ENCODE results near the gene MAD1L1.
"Not testable (repeated sequence)": the region's sequence is repeated elsewhere in the genome, so short reads cannot be mapped to it uniquely, and the experiment has no call there.

Gene MAD1L1

GRCh38 chr7:1818575-1819258 is 414.0 kb downstream of the MAD1L1 start:
- no peak for DNase-seq

- DNase-seq: no peak
Observed at GRCh38 chr7:1817061-1817712, 415.6 kb downstream of the MAD1L1 start.

DNA sequence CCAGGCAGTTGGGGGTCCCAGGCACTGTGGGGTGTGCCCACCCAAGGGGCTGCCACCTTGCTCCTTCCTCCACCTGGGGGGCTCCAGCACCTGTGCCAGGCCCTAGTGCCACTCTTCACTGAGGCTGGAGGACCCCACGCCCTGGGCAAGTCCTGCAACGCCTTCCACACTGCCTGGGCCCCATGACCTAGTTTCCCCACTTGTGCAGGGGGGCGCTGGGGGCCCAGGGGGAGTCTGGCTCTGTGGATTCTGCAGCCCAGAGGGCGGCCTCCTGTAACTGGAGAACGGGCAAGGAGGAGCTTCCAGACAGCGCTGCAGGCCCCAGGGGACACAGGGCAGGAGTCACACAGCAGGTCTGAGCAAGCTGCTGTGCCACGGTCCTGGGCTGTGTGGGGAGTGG is 416.3 kb downstream of the MAD1L1 start:
- not testable (repeated sequence) for DNase-seq

GRCh38 chr7:1815551-1816281 is 417.0 kb downstream of the MAD1L1 start:
- DNase-seq: not testable (repeated sequence)

DNA sequence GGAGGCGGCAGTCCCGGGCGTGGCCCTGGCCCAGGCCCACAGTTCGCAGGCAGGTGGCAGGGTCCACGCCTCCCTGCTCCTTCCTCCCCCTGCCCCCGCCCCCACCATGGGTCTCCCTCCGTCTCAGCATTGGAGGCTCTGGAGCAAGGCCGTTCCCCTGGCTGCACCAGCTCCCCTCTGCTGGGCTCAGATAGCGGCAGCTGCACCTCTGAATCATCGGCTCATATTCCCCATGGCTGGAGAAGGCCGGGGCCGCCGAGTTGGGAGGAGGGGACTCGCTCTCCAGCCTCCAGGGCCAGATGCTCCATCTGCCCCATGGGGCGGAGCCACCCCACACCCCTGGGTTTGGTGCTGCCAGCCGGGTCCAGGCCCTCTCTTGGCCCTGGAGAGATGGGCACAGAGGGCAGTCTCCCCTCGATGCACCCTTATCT is 417.7 kb downstream of the MAD1L1 start:
- DNase-seq: no peak

GRCh38 chr7:1814089-1814811 is 418.5 kb downstream of the MAD1L1 start:
- DNase-seq: no peak

- no peak for DNase-seq
Observed at GRCh38 chr7:1813394-1814088, 419.2 kb downstream of the MAD1L1 start.

- DNase-seq: peak; percentile 70
Observed at GRCh38 chr7:1812509-1813393, 420.0 kb downstream of the MAD1L1 start.

GRCh38 chr7:1811850-1812508 is 420.8 kb downstream of the MAD1L1 start:
- no peak for DNase-seq

- DNase-seq: no peak
Observed at GRCh38 chr7:1810961-1811849, 421.5 kb downstream of the MAD1L1 start.

DNA sequence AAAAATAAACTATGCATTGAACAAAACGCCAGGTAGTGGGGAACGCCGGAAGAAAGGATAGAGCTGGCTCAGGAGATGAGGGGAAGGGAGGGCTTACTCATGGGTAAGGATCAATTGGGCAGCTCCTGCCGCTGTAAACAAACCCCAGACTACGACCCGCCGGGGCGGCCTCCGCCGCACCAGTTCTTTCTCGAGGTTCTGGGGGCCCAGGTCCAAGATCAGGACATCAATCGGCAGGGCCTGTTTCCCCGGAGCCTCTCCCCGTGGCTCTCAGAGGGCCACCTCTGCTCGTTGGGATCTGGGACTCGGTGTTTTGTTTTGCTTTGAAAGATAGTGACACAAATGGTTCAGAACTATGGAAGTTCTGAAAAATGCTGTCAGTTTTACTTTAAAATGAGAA is 422.2 kb downstream of the MAD1L1 start:
- DNase-seq: no peak

DNA sequence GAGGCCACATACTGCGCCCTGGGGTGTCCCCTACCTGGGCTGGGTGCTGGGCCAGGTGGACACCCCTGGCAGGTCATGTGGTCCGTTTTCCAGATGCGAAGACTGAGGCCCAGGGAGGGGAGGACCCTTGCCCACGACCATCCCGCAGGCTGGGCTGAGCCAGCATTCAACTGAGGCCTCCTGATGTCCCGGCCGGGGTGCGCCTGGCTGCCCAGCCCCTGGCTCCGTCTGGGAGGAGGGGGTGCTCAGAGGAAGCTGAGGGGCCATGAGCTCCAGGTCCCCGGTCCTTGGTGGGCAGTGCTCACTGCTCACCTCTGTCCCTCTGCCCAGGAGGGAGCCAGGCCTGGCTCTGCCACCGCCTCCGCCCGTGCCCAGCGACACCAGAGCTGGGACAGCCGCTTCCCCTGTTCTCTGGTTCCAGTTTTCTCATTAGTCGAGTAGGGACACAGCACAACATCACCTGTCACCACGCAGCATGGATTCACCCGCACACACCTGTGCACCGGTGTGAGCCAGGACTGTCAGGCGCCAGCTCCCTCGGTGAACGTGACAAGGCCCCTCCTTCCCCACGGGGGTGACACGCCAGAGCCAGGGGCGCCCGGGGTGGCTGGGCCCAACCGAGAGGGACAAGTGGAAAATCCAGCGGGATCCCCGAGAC is 423.0 kb downstream of the MAD1L1 start:
- no peak for DNase-seq

GRCh38 chr7:1809070-1809469 is 423.7 kb downstream of the MAD1L1 start:
- DNase-seq: no peak

DNA sequence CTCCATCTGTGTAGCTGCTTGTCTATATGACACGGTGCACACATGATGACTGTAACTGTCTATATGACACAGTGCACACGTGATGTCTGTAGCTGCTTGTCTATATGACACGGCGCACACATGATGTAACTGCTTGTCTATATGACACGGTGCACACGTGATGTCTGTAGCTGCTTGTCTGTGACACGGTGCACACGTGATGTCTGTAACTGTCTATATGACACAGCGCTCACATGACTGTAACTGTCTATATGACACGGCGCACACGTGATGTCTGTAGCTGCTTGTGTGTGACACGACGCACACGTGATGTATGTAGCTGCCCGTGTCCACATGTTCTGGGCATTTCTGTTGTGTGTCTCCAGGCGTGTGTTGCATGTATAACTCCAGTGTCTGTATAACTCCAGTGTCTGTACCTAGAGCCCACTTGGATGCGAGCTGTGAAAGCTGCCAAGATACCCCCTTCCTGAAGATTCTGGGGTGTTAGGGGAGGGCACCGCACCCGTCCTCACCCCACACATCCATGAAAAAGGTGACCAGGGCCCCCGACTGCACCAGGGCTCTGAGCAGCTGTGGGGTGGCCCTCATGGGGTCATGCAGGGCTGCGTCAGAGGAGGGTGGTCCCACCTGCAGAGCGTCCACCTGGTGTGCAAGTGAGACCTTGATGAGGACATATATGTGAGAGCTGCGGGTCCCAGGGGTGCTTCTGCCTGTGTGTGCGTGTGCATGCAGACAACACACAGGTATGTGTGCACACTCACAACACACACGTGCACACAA is 424.7 kb downstream of the MAD1L1 start:
- DNase-seq: no peak

- DNase-seq: no peak
Observed at GRCh38 chr7:1806354-1806753, 426.4 kb downstream of the MAD1L1 start.

DNA sequence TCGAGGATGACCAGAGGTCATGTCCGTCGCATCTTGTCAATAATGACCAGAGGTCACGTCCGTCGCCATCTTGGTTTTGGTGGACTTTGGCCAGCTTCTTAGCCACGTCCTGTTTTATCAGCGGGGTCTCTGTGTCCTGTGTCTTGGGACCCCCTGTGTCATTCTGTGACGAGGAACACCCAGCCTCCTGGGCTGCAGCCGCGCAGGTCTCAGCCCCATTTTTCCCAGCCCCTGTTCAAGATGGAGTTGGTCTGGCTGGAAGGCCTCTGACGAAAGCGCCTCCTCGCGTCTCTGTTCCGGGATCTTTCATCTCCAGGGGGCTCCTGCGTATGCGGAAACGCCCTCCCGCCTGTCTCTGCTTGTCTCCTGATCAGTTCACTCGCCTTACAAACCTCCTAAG is 428.4 kb downstream of the MAD1L1 start:
- no peak for DNase-seq

DNA sequence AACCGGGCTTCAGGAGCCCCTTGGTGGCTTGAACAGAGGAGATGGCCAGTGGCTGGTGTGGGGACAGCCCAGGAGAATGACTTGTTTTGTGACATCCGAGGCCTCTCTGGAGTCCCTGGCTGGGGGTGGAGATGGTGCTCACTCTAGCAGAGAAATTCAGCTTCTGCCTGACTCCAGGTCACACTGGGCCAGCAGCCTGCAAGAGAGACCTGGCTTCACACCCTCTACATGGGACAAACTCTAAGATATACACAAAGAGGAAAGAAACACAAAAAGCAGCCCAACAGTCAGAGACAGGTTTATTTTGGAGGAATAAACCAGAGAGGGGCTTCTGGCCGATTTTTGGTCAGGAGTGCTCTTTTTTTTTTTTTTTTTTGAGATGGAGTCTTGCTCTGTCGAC is 429.8 kb downstream of the MAD1L1 start:
- DNase-seq: no peak

DNA sequence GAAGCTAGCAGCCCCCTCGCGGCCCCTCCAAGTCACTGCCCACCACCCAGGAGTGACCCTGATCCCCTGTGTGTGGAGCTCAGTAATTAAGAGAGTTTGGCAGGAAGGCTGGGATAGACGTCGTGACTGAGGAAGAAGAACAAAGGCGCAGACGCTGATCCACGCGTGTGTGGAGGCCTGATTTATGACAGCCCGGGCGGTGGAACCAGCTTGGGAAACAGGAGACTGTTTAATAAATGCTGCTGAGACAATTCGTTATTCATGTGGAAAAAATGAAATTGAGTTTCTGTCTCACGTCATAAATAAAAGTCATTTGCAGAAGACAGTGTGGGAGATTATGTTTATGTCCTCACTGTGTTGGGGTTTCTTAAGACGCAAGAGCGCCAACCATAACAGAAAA is 431.8 kb downstream of the MAD1L1 start:
- no peak for DNase-seq

DNA sequence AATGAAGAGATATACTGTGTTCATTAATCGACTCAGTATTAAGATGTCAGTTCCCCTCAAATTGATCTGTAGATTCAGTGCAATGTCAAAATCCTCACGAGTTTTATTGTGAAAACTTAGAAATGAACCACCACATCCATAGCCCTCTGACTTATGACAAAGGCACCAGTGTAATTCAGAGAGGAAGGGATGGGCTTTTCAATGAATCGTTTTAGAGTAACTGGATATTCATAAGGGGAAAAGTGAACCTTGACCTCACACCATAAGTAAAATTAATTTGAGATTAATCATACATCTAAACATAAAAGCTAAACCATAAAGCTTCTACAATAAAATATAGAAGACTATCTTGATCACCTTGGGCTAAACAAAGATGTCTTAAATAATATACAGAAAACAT is 434.6 kb downstream of the MAD1L1 start:
- no peak for DNase-seq
